Endothelial cell of umbilical vein (primary cell): ENCODE measurements around the gene MMAA. TPM values are rescaled to one million over a fixed set of nuclear protein-coding genes. Genes with fewer than 3 reads are reported as not detected.

Experiments
- BruUV-seq: library from RNA; stranded (reverse); fragments of 400-500 nt; replicated peaks from 2 replicates; lab custom pipeline; 2021; lab: Mats Ljungman, UMichigan
- CTCF ChIA-PET: fragments of 300-600, 350-600 bp; sonication (Branson Sonifier 250); formaldehyde crosslinking; loops from one replicate; lab custom pipeline; 2021; ENCODE audit warnings: antibody characterized with exemption, inconsistent platforms; lab: Charles Lee
- POLR2A ChIA-PET: fragments of 300-600, 350-600 bp; sonication (Branson Sonifier 250); formaldehyde crosslinking; loops from one replicate; lab custom pipeline; 2021; ENCODE audit warnings: antibody characterized with exemption, inconsistent platforms; lab: Charles Lee
- DNase-seq: peaks from one replicate; pipeline ENCODE4 v3.0.0-alpha.2; 2011; ENCODE audit warnings: low read depth, low spot score
- FAIRE-seq: peaks from 2 replicates; lab custom pipeline; 2011; peaks lifted over from hg19 to GRCh38; lab: Jason Lieb, UNC
- H2AFZ ChIP-seq: 2 replicates; pipeline ENCODE4 v1.6.0; 2012; ENCODE audit warnings: low read depth, low read length, control low read depth, inconsistent platforms
- H3K27ac ChIP-seq: 2 replicates; pipeline ENCODE4 v1.5.1; 2011; ENCODE audit warnings: low read depth, mild to moderate bottlenecking, control low read depth, low read length, moderate library complexity; ENCODE audit not compliant: insufficient read depth
- H3K27me3 ChIP-seq, 2 experiments: 2 replicates each; pipeline versions ENCODE4 v1.6.0 to v1.6.1; 2011; ENCODE audit warnings: low read length in 2 of 2, mixed read lengths in 1 of 2; ENCODE audit not compliant: control insufficient read depth in 2 of 2, insufficient read depth in 2 of 2
- H3K36me3 ChIP-seq, 2 experiments: 2 replicates in 1 of 2; 3 replicates in 1 of 2; pipeline ENCODE4 v1.5.1; 2011; ENCODE audit warnings: low read length in 2 of 2, mild to moderate bottlenecking in 1 of 2, moderate library complexity in 1 of 2; ENCODE audit not compliant: control insufficient read depth in 2 of 2, insufficient read depth in 2 of 2; ENCODE audit errors: extremely low read depth in 1 of 2
- H3K4me1 ChIP-seq: 3 replicates; pipeline ENCODE4 v1.5.1; 2011; ENCODE audit warnings: mild to moderate bottlenecking, low read length; ENCODE audit not compliant: control insufficient read depth, insufficient read depth; ENCODE audit errors: extremely low read depth
- H3K4me2 ChIP-seq: 2 replicates; pipeline ENCODE4 v1.6.1; 2011; ENCODE audit warnings: low read length, control low read depth, mixed read lengths; ENCODE audit not compliant: insufficient read depth
- H3K4me3 ChIP-seq, 3 experiments: fragments of 200-600 bp in 1 of 3; sonication (generic), shearing (Covaris generic) in 1 of 3; replicated peaks in 1 of 3; 2 replicates each; pipeline ENCODE4 v1.5.1; 2011 to 2016; ENCODE audit warnings: control low read depth in 3 of 3, low read length in 3 of 3, mild to moderate bottlenecking in 2 of 3, inconsistent platforms in 1 of 3, low read depth in 1 of 3, moderate library complexity in 1 of 3; ENCODE audit not compliant: insufficient read depth in 1 of 3
- H3K79me2 ChIP-seq: 2 replicates; pipeline ENCODE4 v1.6.0; 2012; ENCODE audit warnings: low read length, inconsistent platforms; ENCODE audit not compliant: control insufficient read depth, insufficient read depth
- H3K9ac ChIP-seq: replicated peaks from 2 replicates; pipeline ENCODE3; 2011; ENCODE audit warnings: low read length, control low read depth; ENCODE audit not compliant: insufficient read depth; ENCODE audit errors: extremely low read depth
- H3K9me1 ChIP-seq: replicated peaks from 3 replicates; pipeline ENCODE4 v1.6.0; 2011; ENCODE audit warnings: mild to moderate bottlenecking, low read length; ENCODE audit not compliant: control insufficient read depth, insufficient read depth; ENCODE audit errors: extremely low read depth
- H3K9me3 ChIP-seq: replicated peaks from 2 replicates; pipeline ENCODE4 v1.5.1; 2012; ENCODE audit warnings: low read length, inconsistent platforms; ENCODE audit not compliant: control insufficient read depth, insufficient read depth
- H4K20me1 ChIP-seq: replicated peaks from 2 replicates; pipeline ENCODE3; 2011; ENCODE audit warnings: mild to moderate bottlenecking, low read length; ENCODE audit not compliant: control insufficient read depth, insufficient read depth; ENCODE audit errors: extremely low read depth
- CTCF ChIP-seq, 2 donors: IDR thresholded peaks; 1 replicate in 1 of 2; 2 replicates in 1 of 2; pipeline ENCODE4 v1.5.1; 2011; ENCODE audit warnings: low read length in 2 of 2, mild to moderate bottlenecking in 2 of 2, moderate library complexity in 2 of 2, control low read depth in 1 of 2, inconsistent platforms in 1 of 2, low read depth in 1 of 2; ENCODE audit not compliant: insufficient read depth in 1 of 2; ENCODE audit errors: extremely low read depth in 1 of 2
- EZH2 ChIP-seq: IDR thresholded peaks from 2 replicates; pipeline ENCODE4 v1.6.1; 2012; ENCODE audit warnings: borderline replicate concordance, low read depth, mild to moderate bottlenecking, moderate library complexity, low read length, inconsistent platforms; ENCODE audit not compliant: severe bottlenecking
- FOS ChIP-seq: IDR thresholded peaks from 2 replicates; pipeline ENCODE4 v1.6.1; 2011; ENCODE audit warnings: mild to moderate bottlenecking, low read length, moderate library complexity, borderline replicate concordance; ENCODE audit not compliant: insufficient read depth
- GATA2 ChIP-seq: IDR thresholded peaks from 2 replicates; pipeline ENCODE4 v1.7.0; 2011; ENCODE audit warnings: low read depth, mild to moderate bottlenecking, moderate library complexity, mixed read lengths, low read length; ENCODE audit not compliant: insufficient read length, insufficient read depth
- JUN ChIP-seq: IDR thresholded peaks from 2 replicates; pipeline ENCODE4 v1.6.1; 2011; ENCODE audit warnings: borderline replicate concordance, low read depth; ENCODE audit not compliant: insufficient read length, insufficient read depth
- MYC ChIP-seq: IDR thresholded peaks from one replicate; pipeline ENCODE4 v1.6.1; 2011; ENCODE audit warnings: mild to moderate bottlenecking, low read depth, low read length
- POLR2A ChIP-seq: IDR thresholded peaks from 2 replicates; pipeline ENCODE4 v1.6.1; 2012; ENCODE audit warnings: low read depth, mild to moderate bottlenecking, control low read depth, low read length
- POLR2AphosphoS5 ChIP-seq: IDR thresholded peaks from 2 replicates; pipeline ENCODE4 v1.6.1; 2012; ENCODE audit warnings: low read depth, mild to moderate bottlenecking, control low read depth, low read length, moderate library complexity; ENCODE audit not compliant: insufficient read depth
- dilution Hi-C: fragments of 300-500 bp; cut with MboI; formaldehyde crosslinking; loops from one replicate; pipeline ENCODE4 v1.15.0; 2019; ENCODE audit warnings: low sequenced_read_pairs; ENCODE audit not compliant: extremely low pct_ligation_motif_present
- intact Hi-C: fragments of 100-400 bp; cut with micrococcal nuclease; formaldehyde crosslinking; loops from one replicate; pipeline ENCODE4 v1.10.0; 2022
- polyA plus RNA-seq, 4 experiments: library from polyadenylated mRNA; depleted of rRNA in 3 of 4; stranded (reverse) in 3 of 4; unstranded in 1 of 4; fragments of >200 nt; gene quantifications; 2 replicates each; pipeline versions ENCODE4 v1.2.1 to v1.2.3, GENCODE V29; 2011 to 2012; ENCODE audit warnings: missing spikeins in 1 of 4
- total RNA-seq: library from RNA; stranded (reverse); gene quantifications from 2 replicates; pipeline ENCODE4 v1.2.3, GENCODE V29; 2021
- TF ChIP-seq, protein P1 (sequence below): IDR thresholded peaks from 2 replicates; pipeline ENCODE4 v1.6.1; 2011; ENCODE audit not compliant: insufficient read depth, insufficient read length

MMAA gene
- total and polyA plus RNA-seq, 2 donors (not counting 3 experiments of a cell fraction or from before 2014, with no cell fraction given) = 2.2 to 5.1 TPM

DNA sequence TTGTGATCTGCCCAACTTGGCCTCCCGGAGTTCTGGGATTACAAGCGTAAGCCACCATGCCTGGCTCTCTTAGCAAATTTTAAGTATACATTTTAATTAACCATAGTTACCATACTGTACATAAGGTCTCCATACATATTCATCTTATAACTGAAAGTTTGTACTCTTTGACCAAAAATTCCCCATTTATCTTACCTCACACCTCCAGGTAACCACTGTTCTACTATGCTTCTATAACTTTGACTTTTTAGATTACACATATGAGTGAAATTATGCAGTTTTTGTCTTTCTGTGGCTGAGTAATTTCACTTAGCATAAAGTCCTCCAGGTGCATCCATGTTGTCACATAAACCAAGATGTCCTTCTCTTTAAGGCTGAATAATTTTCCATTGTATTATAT is 78.1 kb downstream of the MMAA start:
- CTCF ChIA-PET = no interaction called here
- Histone ChIP-seq H3K27me3 (peaks cover 0 to 1% of the 10 kb centered on the region in 2 experiments), H3K9me3 (no peaks in the 10 kb centered on the region), H3K27ac (no peak overlapping the region), H3K79me2 (no peaks in the 10 kb centered on the region), H3K9me1 (no peaks in the 10 kb centered on the region), H3K4me2 (no peak overlapping the region), H3K36me3 (no peaks in the 10 kb centered on the region), H4K20me1 (no peaks in the 10 kb centered on the region), H2AFZ (no peak overlapping the region), H3K4me1 (no peaks in the 10 kb centered on the region), H3K4me3 (no peak overlapping the region), H3K9ac (no peak overlapping the region)
- FAIRE-seq (no peak), DNase-seq (no peak)
- dilution Hi-C loops (no loop called here), intact Hi-C loops (no loop called here)
- TF ChIP-seq EZH2 (no peak), FOS (no peak), POLR2A (no peak), CTCF (IDR thresholded peaks at IDR 0.05; ENCODE audit: extremely low read depth in 1 of 2, insufficient read depth in 1 of 2, low read depth in 1 of 2, low read length in 2 of 2) (no peak), GATA2 (no peak), JUN (no peak), MYC (no peak), POLR2AphosphoS5 (no peak)
- TF ChIP-seq, protein P1, sequence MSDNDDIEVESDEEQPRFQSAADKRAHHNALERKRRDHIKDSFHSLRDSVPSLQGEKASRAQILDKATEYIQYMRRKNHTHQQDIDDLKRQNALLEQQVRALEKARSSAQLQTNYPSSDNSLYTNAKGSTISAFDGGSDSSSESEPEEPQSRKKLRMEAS = no peak
- POLR2A ChIA-PET = no interaction called here
- BruUV-seq = no TSS peak
